HAP-1 (cell line): ENCODE data around the gene TRAPPC1.
A peak's percentile ranks its signal among the peaks of the same experiment; 100 is the strongest.

ENCODE experiments used
- DNase-seq, 2 experiments: peaks; one replicate each; pipeline ENCODE4 v3.0.0-alpha.2; 2016 to 2020; ENCODE audit warnings: low spot score in 2 of 2
- H3K27me3 ChIP-seq: fragments of 250-450 bp; sonication (Bioruptor Pico); 2 replicates; pipeline ENCODE4 v1.5.1; 2020; ENCODE audit warnings: low read depth, mild to moderate bottlenecking, moderate library complexity
- H3K36me3 ChIP-seq: fragments of 250-450 bp; sonication (Bioruptor Pico); replicated peaks from 2 replicates; pipeline ENCODE4 v1.5.1; 2020; ENCODE audit warnings: mild to moderate bottlenecking
- H3K4me1 ChIP-seq: fragments of 250-450 bp; sonication (Bioruptor Pico); 2 replicates; pipeline ENCODE4 v1.5.1; 2020; ENCODE audit warnings: mild to moderate bottlenecking
- H3K4me3 ChIP-seq: fragments of 250-450 bp; sonication (Bioruptor Pico); 2 replicates; pipeline ENCODE4 v1.5.1; 2020; ENCODE audit warnings: mild to moderate bottlenecking, moderate library complexity
- H3K9me3 ChIP-seq: fragments of 250-450 bp; sonication (Bioruptor Pico); 2 replicates; pipeline ENCODE4 v1.5.1; 2020; ENCODE audit warnings: mild to moderate bottlenecking, moderate library complexity
- in situ Hi-C: fragments of 300-500 bp; cut with MboI; formaldehyde crosslinking; loops from 3 replicates; pipeline ENCODE4 v1.14.3; 2020; ENCODE audit warnings: low sequenced_read_pairs, inconsistent platforms, mixed read lengths

TRAPPC1 gene

DNA sequence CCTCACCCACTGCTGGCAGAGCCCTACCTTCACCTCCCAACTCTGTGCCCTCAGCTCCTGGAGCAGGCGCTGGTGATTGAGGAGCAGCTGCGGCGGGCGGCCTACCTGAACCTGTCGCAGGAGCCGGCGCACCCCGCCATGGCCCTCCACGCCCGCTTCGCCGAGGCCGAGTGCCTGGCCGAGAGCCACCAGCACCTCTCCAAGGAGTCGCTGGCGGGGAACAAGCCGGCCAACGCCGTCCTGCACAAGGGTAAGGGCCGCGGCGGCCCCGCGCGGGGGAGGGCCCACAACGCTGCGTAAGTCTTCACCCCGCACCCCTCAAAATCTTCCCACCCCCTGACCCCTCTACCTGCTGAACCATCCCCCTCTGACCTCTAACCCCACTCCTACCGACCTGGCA, 22.7 kb downstream of the TRAPPC1 start:
- H3K4me3 ChIP-seq = no peak overlapping the region
- in situ Hi-C loops = no loop called here
- no peak for DNase-seq
- peaks cover 74% of the 10 kb centered on the region for H3K36me3 ChIP-seq
- no peaks in the 10 kb centered on the region for H3K4me1 ChIP-seq
- H3K9me3 ChIP-seq = no peaks in the 10 kb centered on the region
- H3K27me3 ChIP-seq = no peaks in the 10 kb centered on the region

DNA sequence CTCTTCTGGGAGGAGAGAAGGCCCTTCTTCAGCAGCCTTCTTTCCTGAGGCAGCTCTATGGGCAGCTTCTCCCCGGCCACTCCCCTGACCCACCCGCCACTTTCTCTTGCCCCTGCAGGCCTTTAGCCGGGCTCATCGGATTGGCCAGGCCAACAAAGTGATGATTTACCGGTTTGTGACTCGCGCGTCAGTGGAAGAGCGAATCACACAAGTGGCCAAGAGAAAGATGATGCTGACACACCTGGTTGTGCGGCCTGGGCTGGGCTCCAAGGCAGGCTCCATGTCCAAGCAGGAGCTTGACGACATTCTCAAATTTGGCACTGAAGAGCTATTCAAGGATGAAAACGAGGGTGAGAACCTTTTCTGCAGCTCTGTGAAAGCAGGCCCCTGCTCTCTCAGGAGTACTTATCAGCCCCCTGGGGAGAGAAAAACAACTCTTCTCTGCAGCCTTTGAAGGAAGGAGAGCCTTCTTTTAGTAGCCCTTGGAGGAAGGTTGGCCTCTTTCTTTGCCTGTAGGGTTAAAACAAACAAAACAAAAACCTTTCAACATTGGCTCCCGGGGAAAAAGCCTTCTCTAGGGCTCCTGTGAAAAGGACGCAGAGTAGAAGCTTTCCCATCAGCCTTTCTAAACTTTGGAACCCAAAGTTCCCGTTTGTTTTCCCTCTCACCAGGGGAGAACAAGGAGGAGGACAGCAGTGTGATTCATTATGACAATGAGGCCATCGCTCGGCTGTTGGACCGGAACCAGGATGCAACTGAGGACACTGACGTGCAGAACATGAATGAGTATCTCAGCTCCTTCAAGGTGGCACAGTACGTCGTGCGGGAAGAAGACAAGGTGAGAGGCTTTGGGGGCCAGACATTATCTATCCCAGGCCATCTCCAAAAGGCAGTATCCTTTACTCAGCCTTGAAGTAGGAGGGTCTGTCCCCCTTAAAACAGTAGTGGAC, 28.3 kb downstream of the TRAPPC1 start:
- Histone ChIP-seq H3K36me3 (peaks cover 95% of the 10 kb centered on the region), H3K27me3 (no peaks in the 10 kb centered on the region), H3K4me3 (no peak overlapping the region), H3K4me1 (no peaks in the 10 kb centered on the region), H3K9me3 (no peaks in the 10 kb centered on the region)
- DNase-seq = no peak
- in situ Hi-C loops = loop anchor here (5.0 kb wide), 1 partner anchor 41 kb away; no protein-coding TSS in a partner anchor

DNA sequence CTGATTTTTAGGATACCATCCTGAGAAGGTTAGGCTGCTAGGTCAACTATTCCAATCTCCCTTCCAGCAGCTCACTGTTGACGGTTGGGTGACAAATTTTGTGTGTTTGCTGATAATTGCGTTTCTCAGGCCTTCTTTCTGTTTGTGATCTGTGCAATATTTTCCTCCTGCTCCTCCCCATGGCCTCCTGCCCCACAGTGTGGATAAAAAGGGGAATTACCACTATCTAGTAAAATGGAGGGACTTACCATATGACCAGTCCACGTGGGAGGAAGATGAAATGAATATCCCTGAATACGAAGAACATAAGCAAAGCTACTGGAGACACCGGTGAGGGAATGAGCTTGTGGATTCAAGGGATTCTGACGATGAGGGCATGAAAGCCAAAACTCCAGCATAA, 34.0 kb downstream of the TRAPPC1 start:
- no peak for DNase-seq
- H3K36me3 ChIP-seq = peaks cover 85% of the 10 kb centered on the region
- H3K9me3 ChIP-seq = no peaks in the 10 kb centered on the region
- in situ Hi-C loops = no loop called here
- H3K27me3 ChIP-seq = no peaks in the 10 kb centered on the region
- no peak overlapping the region for H3K4me3 ChIP-seq
- no peaks in the 10 kb centered on the region for H3K4me1 ChIP-seq

DNA sequence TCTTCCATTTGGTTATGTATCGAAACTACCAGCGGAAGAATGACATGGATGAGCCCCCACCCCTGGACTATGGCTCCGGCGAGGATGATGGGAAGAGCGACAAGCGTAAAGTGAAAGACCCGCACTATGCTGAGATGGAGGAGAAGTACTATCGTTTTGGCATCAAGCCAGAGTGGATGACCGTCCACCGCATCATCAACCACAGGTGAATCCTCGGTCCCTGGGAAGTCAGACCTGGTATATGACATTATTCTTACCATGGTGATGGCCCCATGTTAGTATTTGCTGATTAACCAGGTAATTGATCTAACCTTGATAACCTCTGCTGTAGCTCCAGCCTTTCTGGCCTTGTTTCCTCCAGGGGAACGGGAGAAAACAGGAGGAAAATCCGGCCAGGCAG, 34.7 kb downstream of the TRAPPC1 start:
- Histone ChIP-seq H3K27me3 (no peaks in the 10 kb centered on the region), H3K4me1 (no peaks in the 10 kb centered on the region), H3K36me3 (peaks cover 79% of the 10 kb centered on the region), H3K4me3 (no peak overlapping the region), H3K9me3 (no peaks in the 10 kb centered on the region)
- in situ Hi-C loops = no loop called here
- no peak for DNase-seq

DNA sequence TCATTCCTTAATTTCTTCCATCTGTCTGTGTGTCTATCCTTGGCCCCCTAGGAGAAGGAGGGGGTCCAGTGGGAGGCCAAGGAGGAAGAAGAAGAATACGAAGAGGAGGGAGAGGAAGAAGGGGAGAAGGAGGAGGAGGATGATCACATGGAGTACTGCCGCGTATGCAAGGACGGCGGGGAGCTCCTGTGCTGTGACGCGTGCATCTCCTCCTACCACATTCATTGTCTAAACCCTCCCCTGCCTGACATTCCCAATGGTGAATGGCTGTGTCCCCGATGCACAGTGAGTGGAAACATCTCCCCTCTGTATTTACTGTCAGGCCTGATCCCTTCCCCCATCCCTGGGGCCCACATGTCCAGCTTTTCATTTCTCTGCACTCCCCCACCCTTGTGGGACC, 36.9 kb downstream of the TRAPPC1 start:
- Histone ChIP-seq H3K36me3 (peaks cover 82% of the 10 kb centered on the region), H3K4me1 (no peaks in the 10 kb centered on the region), H3K27me3 (no peaks in the 10 kb centered on the region), H3K4me3 (no peak overlapping the region), H3K9me3 (no peaks in the 10 kb centered on the region)
- in situ Hi-C loops = no loop called here
- DNase-seq = no peak

DNA sequence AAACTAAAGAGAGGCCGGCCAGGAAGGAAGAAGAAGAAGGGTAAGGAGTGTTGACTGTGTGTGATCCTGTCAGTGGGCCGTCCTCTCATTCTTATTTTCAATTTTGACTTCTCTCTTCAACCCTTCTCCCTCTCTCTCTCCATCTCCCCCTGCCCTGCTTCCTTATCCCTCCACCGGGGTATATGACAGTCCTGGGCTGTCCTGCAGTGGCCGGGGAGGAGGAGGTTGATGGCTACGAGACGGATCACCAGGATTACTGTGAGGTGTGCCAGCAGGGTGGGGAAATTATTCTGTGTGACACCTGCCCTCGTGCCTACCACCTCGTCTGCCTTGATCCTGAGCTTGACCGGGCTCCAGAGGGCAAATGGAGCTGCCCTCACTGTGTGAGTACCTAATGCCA, 37.5 kb downstream of the TRAPPC1 start:
- in situ Hi-C loops = no loop called here
- Histone ChIP-seq H3K36me3 (peaks cover 79% of the 10 kb centered on the region), H3K9me3 (no peaks in the 10 kb centered on the region), H3K27me3 (no peaks in the 10 kb centered on the region), H3K4me3 (no peak overlapping the region), H3K4me1 (peaks cover 4% of the 10 kb centered on the region)
- DNase-seq = no peak

DNA sequence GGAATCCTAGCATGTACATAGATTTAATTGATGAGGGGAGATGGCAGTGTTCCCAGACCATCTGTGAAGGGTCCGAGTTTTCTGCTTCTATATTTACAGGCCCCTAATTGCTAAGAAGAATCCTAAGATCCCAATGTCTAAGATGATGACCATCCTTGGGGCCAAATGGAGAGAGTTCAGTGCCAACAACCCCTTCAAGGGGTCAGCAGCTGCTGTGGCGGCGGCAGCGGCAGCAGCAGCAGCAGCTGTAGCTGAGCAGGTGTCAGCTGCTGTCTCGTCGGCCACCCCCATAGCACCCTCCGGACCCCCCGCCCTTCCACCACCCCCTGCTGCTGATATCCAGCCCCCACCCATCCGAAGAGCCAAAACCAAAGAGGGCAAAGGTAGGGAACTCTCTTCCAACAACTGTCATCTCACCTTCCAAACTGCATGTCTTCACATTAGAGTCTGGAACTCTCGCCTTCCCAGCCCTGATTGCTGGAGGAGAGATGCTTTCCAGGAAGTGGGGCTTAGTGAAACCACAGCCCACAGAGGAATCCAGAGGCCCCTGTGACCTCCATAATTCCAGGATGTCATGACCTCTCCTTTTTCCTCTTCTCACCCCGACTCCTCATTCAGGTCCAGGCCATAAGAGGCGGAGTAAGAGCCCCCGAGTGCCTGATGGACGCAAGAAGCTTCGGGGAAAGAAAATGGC, 38.4 kb downstream of the TRAPPC1 start:
- Histone ChIP-seq H3K9me3 (no peaks in the 10 kb centered on the region), H3K27me3 (no peaks in the 10 kb centered on the region), H3K4me3 (no peak overlapping the region), H3K4me1 (peaks cover 13% of the 10 kb centered on the region), H3K36me3 (peaks cover 70% of the 10 kb centered on the region)
- in situ Hi-C loops = no loop called here
- no peak for DNase-seq

DNA sequence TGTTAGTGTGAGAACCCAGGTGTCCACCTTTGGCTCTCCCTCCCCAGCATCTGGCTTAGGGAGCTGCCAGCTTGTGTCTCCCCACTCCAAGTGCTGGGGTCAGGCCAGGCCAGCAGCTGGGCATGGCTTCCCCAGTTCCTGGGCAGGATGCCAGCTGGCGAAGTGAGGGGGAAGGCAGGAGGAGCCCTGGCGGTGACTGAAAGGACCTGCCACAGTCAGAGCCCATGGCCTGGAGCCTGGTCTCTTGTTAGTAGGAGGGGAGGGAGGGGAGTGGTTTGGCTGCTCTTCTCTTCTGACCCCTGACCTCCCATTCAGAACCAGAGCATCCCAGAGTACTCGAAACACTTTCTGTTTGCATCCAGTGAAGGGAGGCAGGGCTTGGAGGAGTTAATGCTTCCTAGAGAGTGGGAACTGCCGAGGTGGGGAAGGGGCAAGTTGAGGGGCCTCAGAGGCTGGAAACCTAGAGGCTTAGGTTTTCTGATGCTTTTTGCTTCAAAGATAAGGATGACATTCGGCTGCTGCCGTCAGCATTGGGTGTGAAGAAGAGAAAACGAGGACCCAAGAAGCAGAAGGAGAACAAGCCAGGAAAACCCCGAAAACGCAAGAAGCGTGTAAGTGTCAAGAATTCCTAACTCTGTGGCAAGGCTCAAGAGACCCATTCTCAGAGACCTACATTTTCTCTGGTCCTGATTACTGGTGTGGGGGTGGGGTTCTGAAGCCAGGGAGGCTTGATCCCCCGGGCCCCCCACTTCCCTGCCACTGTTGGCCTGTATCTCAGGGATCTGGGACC, 42.4 kb downstream of the TRAPPC1 start:
- DNase-seq = peak; percentile 70 to 92
- H3K9me3 ChIP-seq = no peaks in the 10 kb centered on the region
- H3K36me3 ChIP-seq = peaks cover 35% of the 10 kb centered on the region
- in situ Hi-C loops = no loop called here
- no peaks in the 10 kb centered on the region for H3K27me3 ChIP-seq
- H3K4me3 ChIP-seq = no peak overlapping the region
- H3K4me1 ChIP-seq = peaks cover 20% of the 10 kb centered on the region

DNA sequence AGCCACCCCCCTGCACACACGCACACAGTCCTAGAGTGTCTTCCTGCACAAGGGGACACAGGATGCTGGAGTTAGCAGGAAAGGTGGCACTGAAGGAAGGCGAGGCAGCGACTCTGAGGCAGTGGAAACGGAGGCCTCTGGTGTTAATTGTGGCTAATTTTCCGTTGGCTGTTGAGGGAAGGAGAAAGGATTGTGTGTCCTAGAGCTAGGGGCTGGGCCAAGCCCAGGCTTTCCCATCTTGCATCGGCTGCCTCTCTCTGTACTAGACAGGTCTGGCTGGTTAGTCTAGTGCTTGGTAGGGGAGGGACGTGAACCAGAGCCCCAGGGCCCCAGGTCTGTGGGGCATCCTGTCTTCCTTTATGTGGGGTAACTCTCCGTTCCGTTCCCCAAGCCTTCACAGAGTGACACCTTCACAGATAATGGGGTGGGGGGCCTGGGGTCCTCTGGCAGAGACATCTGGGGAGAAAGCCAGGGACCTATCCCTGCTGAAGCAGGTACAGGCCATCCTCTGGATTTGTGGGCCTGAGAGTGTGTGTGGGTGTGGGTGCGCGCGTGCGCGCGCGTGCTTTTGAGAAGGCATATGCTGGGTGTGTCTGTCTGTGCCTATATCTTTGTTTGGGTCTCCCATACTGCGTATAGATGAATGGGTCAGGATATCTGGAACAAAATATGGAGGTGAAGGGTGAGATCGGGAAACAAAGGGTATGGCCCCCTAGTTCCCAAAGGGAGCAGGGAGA, 43.4 kb downstream of the TRAPPC1 start, which contains the start of gene CHD3:
Gene CHD3, plus strand, starts transcription at position 606 of the 737 bp plus-strand sequence. CDS start 212 bp downstream, outside the sequence.
- Histone ChIP-seq H3K9me3 (no peaks in the 10 kb centered on the region), H3K4me3 (peak within 1 kb of the TSS; percentile 43), H3K27me3 (no peaks in the 10 kb centered on the region), H3K36me3 (peaks cover 26% of the 10 kb centered on the region), H3K4me1 (peaks cover 28% of the 10 kb centered on the region)
- DNase-seq = peak in 1 of 2 experiments; percentile 37
- in situ Hi-C loops = no loop called here

DNA sequence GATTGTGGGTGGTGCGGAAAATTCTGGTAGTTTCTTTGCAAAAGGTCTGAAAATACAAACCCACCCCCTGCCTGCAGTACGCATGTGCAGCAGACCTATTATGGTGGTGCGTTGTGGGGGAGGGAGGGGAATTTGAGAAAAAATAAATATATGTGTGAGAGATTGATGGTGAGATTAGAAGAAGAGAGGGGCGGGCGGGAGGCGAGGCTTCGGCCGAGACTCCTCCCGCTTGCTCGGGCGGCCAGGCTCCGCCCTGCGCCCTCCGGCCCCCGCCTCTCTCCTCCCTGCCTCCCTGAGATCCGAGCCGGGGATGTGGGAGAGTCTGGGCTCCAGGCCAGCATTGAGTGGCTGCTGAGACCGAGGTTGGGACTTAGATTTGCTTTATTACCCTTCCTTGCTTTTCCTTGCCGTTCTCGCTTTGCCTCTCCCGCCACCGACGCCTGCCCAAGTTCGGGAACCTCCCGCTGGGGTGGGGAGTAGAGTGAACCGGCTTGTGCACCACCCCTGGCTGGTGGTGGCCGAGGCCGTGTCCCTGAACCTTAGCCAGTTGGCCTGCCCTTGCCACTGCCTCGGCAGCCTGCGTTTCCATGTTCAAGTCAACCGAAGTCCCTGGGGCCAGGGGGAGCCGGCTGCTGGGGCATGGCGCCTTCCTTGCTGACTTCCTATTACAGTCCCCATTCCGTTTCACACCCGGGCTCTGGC, 44.1 kb downstream of the TRAPPC1 start:
- no peaks in the 10 kb centered on the region for H3K9me3 ChIP-seq
- peak overlapping the region; percentile 66 for H3K4me3 ChIP-seq
- in situ Hi-C loops = no loop called here
- H3K36me3 ChIP-seq = peaks cover 26% of the 10 kb centered on the region
- peak; percentile 95 to 98 for DNase-seq
- peaks cover 33% of the 10 kb centered on the region for H3K4me1 ChIP-seq
- no peaks in the 10 kb centered on the region for H3K27me3 ChIP-seq

DNA sequence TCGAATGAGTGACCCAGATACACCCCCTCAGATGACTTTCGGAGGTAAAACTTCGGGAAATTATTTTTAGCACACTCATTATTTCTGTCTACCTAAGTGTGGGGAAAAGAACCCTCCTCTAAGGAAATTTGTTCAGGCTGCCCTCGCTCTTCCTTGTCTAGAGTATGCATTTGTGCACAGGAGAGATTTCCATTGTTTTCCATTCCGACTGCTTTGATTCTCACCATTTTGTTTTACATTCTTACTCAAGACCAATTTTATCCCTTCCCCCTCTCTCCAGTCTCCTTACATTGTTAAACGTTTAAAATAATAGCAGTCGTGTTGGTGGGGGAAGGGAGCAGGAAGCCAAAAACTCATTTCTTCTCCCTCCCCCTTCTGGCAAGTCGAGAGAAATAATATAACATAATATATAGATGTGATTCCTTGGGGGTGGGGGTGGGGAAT, 44.7 kb downstream of the TRAPPC1 start:
- peaks cover 36% of the 10 kb centered on the region for H3K4me1 ChIP-seq
- peaks cover 27% of the 10 kb centered on the region for H3K36me3 ChIP-seq
- in situ Hi-C loops = no loop called here
- H3K9me3 ChIP-seq = no peaks in the 10 kb centered on the region
- H3K27me3 ChIP-seq = no peaks in the 10 kb centered on the region
- H3K4me3 ChIP-seq = peak overlapping the region; percentile 66
- no peak for DNase-seq

DNA sequence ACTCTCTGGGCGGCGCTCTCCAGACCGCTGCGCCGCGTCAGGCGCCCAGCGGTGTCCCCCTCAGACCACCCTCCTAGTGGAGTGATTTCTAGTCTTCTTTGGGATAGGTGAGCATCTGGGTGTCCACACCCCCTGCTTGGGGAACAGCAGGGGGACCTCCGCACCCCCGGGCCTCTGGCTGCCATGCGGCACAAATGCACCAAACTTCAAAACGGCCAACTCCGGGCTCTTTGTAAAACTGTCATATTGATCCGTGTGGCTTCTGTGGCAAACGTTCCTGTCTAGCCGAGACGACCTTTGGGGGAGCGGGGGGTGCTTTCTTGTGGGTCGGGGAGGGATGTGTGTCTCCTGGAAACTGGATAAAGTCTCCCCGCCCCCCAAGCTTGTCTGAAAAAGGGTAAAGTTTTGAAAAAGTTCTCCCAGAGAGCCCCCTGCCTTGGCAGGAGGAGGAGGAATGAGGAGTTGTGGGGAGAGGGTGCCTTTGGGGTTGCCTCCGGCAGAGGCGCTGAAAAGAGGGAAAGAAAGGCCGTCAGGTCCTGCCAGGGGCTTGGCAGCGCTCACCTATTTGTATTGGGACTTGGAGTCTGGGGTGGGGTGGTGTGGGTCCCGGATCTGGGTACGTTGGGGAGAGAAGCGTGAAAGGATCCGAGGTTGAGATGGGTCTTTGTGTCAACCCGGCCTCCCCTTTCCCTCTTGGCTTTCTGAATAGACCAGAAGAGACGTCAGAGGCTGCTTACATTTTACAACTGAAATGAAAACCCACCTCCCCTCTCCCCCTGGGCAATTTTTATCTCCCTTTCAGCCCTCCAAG, 45.3 kb downstream of the TRAPPC1 start:
- Histone ChIP-seq H3K4me3 (peak overlapping the region; percentile 66), H3K9me3 (no peaks in the 10 kb centered on the region), H3K36me3 (peaks cover 24% of the 10 kb centered on the region), H3K27me3 (no peaks in the 10 kb centered on the region), H3K4me1 (peaks cover 38% of the 10 kb centered on the region)
- in situ Hi-C loops = no loop called here
- DNase-seq = peak; percentile 67 to 75
